ENCODE data around the gene AGRN.
"Not testable (repeated sequence)": the region's sequence is repeated elsewhere in the genome, so short reads cannot be mapped to it uniquely, and the experiment has no call there.

Gene AGRN

DNA sequence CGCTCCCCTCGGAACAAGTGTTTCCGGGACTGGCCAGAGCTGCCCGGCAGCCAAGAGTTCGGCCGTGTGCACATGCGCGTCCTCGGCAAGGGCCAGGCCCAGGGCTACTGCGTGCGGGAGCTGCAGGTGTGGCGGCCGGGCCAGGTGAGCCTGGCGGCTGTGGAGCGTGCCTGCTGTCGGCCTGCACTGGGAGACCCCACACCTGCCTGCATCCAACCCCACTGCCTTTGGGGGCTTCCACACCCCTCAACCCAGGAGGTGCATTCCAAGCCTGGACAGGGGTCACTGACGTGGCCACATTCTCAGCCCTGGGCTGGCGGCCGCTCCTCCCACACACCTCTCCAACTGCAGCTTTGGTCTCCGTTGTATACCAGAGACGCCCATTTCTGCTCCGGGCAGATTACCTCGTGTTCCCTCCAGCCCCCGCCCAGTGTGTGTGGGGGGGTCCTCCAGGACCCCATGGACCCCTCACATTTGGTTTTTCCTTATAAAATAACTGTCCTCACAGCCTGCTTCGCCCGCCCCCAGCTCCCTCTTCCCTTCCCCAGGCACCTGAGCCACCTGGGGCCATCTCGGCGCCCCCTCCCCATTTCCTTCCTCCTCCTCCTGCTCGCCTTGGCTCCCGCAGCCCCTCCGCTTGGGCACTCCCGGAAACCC, 48.1 kb downstream of the AGRN start:
- DNase-seq, result no peak

GRCh38 chr1:1068517-1069055, 48.7 kb downstream of the AGRN start:
- DNase-seq, result peak in 2 of 4 experiments; percentile 23 to 45

DNA sequence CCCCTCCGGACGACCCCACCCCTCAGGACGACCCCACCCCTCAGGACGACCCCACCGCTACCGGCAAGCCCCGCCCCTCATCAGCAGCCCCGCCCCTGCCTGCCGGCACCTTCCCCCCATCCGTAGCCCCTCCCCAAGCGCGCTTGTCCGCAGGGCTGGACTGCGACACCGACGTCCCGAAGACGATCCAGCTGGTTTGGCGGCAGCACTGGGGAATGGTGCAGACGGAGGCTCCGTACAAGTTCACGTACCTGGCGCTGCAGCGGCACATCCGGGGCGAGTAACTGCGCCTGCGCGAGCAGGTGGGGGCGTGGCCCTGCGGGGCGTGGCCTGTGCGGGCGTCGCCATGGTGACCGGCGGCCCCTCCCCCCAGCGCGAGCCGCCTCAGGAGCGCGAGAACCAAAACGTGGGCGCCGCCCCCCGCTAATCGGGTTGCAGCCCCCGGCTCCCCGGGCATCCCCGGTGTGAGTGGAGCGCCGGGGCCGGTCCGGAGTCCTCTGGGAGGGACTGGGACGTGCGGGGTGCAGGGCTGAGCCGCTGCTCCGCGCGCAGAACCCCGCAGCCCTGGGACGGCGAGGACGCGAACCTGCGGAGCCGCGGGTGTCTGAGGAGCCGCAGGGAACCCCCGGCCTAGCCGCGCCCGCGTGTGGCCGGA, 49.3 kb downstream of the AGRN start:
- peak; percentile 60 to 87 (median 76) for DNase-seq

DNA sequence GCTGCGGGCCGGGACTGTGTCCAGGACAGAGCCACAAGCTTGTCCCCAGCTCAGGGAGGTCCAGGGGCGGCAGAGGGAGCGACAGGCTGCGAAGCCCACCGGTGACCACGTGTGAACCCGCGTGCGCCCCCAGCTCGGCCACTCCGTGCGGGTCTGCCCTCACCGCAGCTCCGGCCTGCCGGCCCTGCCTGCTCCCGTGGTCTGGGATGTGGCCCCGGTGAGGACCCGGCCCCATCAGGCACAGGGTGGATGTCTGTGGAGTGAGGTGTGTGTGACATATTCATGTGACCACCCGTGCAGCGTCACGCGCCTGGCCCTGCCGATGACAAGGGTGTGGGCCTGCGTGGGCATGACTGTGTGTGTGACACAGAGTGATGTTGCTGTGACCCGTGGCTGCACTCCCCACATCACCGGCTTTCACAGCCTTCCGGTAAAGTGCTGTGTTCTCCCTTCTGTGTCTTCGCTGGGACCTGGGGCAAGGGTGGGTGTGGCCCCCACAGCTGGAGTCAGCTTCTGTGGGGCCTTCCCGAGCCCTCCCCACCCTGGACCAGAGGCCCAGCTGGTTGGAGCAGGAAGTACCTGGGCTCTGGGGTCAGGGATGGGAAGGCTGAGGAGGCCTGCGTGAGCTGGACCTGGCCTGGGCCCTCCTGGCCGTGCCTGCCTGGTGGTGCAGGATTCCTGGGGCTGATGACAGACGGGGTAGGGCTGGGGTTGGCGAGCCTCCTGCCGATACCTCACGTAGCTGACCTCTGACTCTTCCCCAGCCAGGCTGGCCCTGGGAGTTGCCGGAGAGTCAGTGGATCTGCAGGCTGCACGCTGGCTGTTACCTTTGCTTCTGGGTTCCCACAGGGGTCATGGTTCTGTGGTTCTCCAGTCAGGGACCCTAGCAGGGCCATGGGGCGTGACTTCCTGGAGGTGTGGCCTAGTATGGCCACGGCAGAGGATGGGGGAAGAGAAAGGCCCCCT, 50.1 kb downstream of the AGRN start:
- DNase-seq, result peak; percentile 38 to 70 (median 62)

DNA sequence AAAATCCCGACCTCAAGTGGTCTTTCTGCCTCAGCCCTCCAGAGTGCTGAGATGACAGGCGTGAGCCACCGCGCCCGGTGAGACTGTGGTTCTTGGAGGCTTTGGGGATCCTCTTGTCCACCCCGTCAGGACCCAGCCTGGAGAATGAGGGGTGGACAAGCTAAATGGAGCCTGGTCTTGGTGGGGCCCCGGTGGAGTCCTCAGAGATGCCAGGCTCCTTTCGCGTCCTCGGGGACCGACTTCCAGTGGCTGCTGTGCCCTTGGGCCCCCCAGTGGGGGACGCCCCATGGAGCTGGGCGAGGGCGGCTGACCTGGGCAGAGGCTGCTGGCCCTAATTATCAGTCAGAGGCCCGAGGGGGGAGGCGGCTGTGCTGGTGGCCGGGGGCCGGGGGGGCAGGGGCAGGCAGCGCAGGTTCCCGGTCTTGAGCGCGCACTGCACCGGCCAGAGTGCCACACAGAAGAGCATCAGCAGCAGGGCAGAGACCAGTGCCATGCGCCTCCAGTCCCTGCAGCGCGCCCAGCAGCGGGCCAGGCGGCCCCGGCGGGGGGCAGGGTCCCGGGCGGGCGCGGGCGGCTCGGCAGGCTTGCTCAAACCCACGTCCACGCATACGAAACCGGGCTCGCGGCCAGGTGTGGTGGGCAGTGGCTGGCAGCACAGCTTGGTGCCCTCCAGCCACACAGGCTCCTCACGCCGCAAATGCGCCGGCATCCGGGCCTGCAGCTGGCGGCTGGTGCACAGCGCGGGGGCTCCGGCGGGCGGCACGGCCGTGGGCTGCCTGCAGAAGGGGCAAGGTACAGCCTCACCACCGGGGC, 51.8 kb downstream of the AGRN start:
- no peak for DNase-seq

DNA sequence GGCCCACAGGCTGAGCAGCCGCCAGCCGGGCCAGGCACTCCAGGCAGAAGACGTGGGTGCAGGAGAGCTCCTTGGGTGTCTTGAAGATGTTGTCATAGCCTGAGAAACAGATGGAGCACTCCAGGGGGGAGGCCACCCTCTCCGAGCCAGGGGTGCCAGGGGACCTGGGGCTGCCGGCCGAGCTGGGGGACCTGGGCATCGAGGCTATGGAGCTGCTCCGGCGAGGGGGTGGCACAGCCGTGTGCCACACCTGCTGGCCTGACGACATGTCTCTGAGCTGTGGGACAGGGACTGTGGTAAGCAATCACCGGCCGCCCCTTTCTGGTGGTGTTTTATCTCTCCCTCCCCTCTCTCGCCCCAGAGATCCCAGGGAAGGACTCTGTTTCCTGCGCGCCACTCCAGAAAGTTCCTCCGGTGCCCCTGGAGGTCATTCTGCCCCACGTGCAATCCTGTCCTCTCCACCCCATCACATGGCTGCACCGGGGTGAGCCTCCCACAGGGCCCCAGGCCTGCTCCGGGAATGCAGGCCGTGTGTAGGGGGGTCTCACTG, 52.5 kb downstream of the AGRN start:
- DNase-seq, result no peak

DNA sequence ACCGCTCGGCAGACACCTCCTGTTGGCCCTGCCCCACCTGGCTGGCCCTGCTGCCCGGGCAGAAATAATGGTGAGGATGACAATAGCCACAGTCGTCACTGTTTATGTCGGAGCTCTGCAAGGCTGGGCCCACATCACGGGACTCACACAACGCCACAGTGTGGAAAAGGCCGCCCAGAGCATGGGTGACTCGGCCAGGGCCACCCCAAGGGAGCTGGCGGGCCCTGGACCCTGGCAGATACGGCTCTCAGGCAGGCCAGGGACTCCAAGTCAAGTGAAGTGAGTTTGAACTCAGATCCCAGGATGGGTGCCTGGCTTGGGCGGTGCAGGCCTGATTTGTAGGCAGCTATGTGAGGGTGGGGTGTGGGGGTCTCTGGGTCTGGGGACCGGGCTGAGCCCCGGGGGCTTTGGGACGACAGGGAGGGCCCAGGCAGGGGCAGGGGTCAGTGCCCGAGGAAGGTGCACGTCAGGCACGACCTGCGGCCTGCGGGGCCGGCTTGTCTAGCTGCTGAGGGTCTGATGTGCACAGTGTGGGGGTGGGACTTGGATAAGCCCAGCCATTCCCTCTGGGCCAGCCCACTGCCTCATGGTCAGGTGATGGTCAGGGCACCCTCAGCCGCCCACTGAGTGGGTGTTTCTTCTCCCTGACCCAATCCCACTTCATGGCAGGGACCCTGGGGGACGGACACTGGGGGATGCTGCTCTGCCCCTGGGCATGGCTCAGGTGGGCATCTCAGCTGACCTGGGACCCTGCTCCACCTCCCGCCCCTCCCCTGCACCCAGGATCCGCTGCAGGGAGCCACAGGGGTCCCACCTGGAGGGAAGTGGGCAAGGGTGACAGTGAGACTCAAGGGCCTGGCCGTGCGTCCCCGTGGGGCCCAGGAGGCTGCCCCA, 53.2 kb downstream of the AGRN start:
- DNase-seq, result no peak

DNA sequence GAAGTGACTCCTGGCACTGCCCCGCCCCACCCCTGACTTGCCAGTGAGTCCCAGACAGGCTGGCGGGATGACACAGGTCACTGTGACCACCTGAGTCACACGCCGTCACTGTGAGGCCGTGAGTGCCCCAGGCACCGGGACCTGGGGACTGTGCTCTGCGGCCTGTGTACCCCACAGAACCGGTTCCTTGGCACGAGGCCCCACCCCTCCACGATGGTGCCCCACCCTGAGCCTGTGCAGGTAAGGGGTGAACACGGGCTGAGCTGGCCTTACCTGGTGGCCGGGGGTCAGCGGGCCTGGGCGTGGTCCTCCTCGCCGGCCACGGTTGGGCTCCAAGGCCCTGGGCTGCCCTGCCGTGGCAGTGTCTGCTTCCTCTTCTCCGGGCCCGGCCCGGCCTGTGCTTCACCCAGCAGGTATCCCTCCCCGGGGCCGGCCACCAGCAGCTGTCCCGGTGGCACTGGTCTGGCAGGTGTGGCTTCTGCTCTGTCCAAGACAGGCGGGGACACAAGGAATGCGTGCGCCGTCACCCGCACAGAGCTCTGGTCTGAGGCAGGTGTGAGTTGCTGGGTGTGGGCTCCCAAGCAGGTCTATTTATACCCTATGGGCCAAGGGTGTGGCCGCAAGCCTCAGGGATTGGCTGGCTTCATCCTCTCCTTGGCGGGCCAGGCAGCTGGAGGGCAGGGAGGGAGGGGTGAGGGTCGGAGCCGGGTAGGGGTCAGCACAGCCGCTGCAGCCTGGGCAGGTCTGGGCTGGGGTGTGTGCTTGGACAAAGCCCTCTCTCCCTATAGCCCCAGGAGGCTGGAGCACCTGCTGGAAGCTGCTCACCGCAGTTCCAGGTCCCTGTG, 54.0 kb downstream of the AGRN start, which contains the start of gene RNF223:
TSS of gene RNF223 (minus strand) at position 564 of the 845 bp plus-strand sequence. CDS start 1,740 bp downstream, outside the sequence.
- DNase-seq, result no peak

DNA sequence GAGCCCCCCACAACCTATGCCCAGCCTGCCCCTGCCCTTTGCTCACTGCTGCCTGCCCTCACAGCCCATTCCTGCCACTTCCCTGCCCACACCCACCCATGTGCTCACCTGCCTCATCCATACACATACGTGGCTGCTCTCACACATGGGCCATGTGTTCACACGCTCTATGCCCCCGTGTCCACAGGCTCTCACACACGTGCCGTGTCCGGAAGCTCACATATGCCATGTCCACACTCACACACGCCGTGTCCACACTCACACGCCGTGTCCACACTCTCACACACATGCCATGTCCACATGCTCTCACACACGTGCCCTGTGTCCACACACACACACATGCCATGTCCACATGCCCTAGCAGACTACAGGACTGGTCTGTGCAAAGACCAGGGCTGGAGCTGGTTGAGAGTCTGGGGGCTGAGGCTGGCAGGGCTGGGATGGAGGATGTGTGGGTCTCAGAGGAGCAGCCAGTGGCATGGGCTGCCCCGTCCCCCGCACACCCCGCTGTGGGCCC, 54.8 kb downstream of the AGRN start:
- DNase-seq, result peak in 1 of 4 experiments; percentile 1

DNA sequence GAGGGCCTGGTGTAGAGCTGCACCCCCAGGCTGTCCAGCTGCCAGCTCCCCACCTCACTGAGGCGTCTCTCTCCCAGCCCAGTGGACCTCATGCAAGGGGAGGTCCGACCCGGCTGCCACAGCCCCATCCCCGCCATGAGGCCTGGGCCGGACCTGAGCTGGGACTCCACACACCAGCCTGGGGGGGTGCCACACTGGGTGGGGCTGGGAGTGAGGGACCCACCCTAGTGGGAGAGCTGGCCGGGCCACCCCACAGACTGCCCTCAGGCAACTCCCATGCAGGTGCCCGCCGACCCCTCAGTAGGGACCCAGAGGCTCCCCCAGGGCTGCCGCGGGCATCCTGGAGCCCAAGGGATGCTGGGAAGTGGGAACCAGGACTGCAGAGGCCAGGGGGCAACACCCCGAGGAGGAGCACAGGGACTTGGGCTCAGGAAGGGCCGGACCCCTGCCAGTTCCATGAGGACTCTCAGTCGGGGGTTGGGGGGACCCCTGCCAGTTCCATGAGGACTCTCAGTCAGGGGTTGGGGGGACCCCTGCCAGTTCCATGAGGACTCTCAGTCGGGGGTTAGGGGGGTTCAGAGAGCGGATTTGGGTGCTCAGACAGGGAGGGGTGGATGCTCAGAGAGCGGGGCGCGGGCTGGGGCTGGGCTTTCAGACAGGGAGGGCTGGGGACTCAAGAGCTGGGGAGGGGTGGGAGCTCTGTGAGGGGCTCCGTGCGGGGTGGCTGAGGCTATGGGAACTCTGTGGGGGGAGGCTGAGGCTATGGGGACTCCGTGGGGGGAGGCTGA, 55.4 kb downstream of the AGRN start:
- peak in 1 of 4 experiments; percentile 2 for DNase-seq

- not testable (repeated sequence) for DNase-seq
These were observed 57.5 kb downstream of the AGRN start for GRCh38 chr1:1077396-1077795.

DNA sequence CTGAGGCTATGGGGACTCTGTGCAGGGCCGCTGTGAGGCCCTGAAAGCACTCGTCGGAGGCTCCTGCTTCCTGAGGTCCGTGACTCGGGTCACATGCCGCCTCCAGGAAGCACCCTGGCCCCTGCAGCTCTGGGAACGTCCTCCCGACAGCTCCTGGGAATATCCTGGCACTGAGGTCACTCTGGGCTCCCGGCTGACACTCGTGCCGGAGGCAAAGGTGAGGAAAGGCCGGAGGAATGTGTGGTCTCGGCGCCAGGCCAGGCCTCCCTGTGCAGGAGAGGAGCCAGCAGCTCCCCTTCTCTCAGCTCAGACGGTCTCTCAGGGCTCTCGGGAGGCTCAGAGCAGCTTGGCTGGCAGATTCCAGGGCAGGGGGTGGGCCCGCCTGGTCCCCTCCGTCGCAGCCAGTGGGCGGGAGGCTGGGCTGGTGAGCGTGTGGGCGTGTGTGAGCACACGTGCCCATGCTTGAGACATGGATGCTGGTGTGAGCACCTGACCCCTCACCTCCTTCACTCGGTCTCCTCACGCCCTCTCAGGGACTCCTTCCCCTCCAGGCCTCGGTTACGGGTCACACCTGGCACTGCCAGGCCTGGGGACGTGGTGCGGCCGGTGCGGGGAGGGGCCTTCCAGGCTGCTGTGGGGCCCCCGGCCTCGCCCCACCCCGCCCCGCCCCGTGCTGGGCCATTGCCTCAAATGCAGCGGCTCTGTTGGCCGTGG, 59.6 kb downstream of the AGRN start:
- DNase-seq, result peak; percentile 33 to 59 (median 54)

- DNase-seq, result peak in 1 of 4 experiments; percentile 10
These were observed 60.3 kb downstream of the AGRN start for GRCh38 chr1:1080122-1080757.

- peak in 1 of 4 experiments; percentile 1 for DNase-seq
These were observed 61.0 kb downstream of the AGRN start for GRCh38 chr1:1080951-1081310.

DNA sequence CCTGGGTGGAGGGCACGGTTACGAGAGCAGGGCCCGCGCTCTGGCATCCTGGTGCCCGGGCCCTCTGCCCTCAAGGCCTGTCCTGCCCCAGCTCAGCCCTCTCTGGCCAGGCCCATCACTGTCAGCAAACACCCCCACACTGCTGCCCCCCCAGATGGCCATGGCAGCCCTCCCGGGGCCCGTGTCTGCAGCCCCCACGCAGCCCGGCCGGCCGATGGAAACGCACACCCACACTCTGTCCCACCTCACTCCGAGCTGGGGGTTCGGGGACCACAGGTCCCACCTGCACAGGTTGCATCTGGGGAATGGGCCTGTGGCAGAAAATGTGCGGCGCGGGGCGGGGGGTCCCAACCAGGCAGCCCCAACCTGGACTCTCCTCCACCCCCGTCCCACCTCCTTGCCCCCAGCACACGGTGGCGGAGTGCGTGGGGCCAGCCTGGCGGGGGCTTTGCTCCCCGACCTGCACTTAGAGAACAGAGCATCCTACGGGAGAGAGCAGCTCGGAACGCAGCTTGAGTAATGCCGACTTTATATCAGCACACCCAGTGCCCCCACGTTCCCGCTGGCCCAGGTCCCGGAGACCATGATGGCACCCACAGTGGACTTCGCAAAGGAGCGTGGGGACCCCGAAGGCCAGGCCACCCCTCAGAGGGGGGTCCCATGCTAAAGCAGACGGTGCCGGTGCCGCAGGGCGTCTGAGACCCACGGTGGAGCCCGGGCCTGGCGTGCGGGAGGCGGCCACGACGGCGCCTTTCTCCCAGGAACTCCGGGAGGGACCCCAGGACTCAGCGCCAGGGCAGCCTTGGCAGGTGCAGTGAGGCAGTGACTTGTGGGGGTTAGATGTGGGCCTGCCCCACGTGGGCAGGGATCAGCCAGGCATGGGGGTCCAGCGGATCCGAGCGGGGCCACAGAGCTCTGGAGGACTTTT, 61.7 kb downstream of the AGRN start:
- DNase-seq, result no peak

- peak in 1 of 4 experiments; percentile 1 for DNase-seq
These were observed 62.4 kb downstream of the AGRN start for GRCh38 chr1:1082239-1082775.

Measured in suppressor macrophage (primary cell).